Bronchial epithelial cell (primary cell): ENCODE results near the gene PDZD4. TPM values are rescaled to one million over a fixed set of nuclear protein-coding genes. Genes with fewer than 3 reads are reported as not detected.

Experiments used
- DNase-seq: peaks from one replicate; pipeline ENCODE4 v3.0.0-alpha.2; 2010; ENCODE audit warnings: low read depth
- FAIRE-seq: peaks from 2 replicates; lab custom pipeline; 2011; peaks lifted over from hg19 to GRCh38; lab: Jason Lieb, UNC
- H3K27me3 ChIP-seq: 2 replicates; pipeline ENCODE4 v1.5.1; 2011; ENCODE audit warnings: low read length; ENCODE audit not compliant: control insufficient read depth, insufficient read depth
- H3K36me3 ChIP-seq: 2 replicates; pipeline ENCODE4 v1.5.1; 2011; ENCODE audit warnings: low read length; ENCODE audit not compliant: control insufficient read depth, insufficient read depth
- H3K4me3 ChIP-seq: 2 replicates; pipeline ENCODE4 v1.5.1; 2011; ENCODE audit warnings: mild to moderate bottlenecking, low read depth, low read length, control low read depth
- total RNA-seq: library from RNA; depleted of rRNA; stranded (reverse); fragments of >200 nt; gene quantifications from 2 replicates; pipeline ENCODE4 v1.2.1, GENCODE V29; 2014
- TF ChIP-seq, protein P1 (sequence below): IDR thresholded peaks from 2 replicates; pipeline ENCODE4 v1.5.1; 2011; ENCODE audit warnings: mild to moderate bottlenecking, moderate library complexity, low read length, control low read depth, inconsistent platforms; ENCODE audit not compliant: insufficient read depth, severe bottlenecking

Gene PDZD4
- total RNA-seq, 1 donor from 2014 or later: under 0.01 TPM

DNA sequence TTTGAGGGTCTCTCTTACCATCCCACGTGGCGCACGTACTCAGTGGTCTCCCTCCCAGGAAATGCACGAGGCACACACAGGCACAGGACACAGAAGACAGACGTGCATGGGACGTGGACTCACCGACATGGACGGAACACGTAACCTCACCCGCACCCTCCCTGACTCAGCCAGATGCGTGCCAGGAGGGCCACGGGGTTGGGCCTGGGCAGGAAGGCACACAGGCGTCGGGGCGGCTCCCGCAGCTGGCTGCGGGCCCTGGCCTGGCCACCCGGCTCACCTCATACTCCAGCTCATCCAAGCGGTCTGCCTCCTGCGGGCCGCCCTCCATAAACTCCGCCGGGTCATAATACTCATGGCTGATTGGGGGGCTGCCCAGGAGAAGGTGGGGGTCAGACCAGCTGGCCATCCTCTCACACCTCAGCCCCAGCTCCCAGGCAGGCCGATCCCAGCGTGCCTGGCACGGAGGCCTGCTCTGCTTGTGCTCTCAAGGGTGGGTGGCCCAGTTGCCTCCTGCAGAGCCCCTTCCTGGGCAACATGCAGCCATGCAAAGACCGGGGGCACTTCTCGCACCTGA lies 23.3 kb downstream of the PDZD4 start:
- FAIRE-seq (no peak), DNase-seq (peak; percentile 3)
- TF ChIP-seq, protein P1, sequence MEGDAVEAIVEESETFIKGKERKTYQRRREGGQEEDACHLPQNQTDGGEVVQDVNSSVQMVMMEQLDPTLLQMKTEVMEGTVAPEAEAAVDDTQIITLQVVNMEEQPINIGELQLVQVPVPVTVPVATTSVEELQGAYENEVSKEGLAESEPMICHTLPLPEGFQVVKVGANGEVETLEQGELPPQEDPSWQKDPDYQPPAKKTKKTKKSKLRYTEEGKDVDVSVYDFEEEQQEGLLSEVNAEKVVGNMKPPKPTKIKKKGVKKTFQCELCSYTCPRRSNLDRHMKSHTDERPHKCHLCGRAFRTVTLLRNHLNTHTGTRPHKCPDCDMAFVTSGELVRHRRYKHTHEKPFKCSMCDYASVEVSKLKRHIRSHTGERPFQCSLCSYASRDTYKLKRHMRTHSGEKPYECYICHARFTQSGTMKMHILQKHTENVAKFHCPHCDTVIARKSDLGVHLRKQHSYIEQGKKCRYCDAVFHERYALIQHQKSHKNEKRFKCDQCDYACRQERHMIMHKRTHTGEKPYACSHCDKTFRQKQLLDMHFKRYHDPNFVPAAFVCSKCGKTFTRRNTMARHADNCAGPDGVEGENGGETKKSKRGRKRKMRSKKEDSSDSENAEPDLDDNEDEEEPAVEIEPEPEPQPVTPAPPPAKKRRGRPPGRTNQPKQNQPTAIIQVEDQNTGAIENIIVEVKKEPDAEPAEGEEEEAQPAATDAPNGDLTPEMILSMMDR: no peak

DNA sequence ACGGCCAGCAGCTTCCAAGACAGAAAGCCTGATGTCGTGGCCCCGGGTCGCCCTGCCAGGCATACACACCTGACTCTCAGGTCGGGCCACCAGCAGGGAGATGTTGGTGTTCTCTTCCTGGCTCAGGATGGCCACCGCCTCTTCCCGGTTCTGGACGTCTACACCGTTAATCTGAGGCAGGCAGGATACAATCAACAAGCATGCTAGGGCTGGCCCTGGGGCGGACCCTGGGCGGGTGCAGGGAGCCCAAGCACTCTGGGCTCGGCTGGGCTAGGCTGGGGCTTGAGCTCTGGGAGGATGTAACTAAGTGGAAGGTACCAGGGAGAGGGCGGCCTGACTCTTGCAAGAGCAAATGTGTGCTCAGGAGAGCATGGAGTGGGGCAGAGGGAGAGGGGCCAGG lies 24.9 kb downstream of the PDZD4 start:
- TF ChIP-seq, protein P1: no peak
- peaks cover 1% of the 10 kb centered on the region for H3K27me3 ChIP-seq
- no peak overlapping the region for H3K4me3 ChIP-seq
- H3K36me3 ChIP-seq: no peaks in the 10 kb centered on the region
- FAIRE-seq: no peak
- DNase-seq: no peak

More for the DNA sequence above, 23.3 kb downstream of the PDZD4 start:
- Histone ChIP-seq H3K27me3 (peaks cover under 1% of the 10 kb centered on the region), H3K36me3 (no peaks in the 10 kb centered on the region), H3K4me3 (no peak overlapping the region)

DNA sequence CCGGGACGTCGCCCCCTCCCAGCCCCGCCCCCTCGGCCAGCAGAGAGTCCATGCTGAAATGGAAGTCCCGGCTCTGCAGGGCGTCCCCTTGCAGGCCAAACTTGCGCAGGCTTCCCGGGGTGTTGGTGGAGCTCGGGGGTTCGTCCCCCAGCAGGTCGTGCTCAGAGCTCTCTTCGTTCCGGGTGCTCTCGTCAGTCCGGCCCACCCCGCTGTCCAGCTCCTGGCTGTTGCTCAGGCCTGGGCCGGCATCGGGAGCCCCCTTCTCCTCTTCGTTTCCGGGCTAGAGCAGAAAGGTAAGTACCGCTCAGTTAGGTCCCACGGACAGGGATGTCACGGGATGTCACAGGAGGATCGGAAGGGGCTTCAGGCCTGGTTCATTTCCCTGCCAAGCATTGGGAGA lies 25.7 kb downstream of the PDZD4 start:
- peaks cover 1% of the 10 kb centered on the region for H3K27me3 ChIP-seq
- TF ChIP-seq, protein P1: no peak
- H3K4me3 ChIP-seq: no peak overlapping the region
- H3K36me3 ChIP-seq: no peaks in the 10 kb centered on the region
- DNase-seq: no peak
- no peak for FAIRE-seq

DNA sequence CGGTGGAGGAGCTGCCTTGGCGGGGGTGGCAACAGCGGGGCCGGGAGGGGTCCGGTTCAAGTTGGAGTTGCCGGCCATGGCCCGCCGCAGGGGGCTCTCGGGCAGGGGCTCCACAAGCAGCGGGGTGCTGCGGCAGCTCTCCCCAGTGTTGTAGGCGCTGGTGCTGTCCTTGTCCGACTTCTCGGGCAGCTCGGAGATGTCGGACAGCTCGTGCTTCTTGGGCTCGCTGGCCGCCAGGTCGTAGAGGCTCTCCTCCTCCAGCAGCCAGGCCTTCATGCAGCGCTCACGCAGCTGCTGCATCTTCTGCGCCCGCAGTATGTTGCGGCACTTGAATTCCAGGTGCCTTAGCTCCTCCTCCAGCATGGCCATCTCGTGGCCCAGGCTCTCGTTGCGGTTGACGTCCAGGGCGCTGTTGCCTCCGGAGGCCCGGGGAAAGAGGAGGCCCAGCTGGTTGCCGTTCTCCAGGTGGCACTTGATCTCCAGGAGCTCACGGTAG lies 26.2 kb downstream of the PDZD4 start:
- Histone ChIP-seq H3K36me3 (no peaks in the 10 kb centered on the region), H3K4me3 (no peak overlapping the region), H3K27me3 (peaks cover 1% of the 10 kb centered on the region)
- no peak for DNase-seq
- TF ChIP-seq, protein P1: no peak
- FAIRE-seq: no peak

DNA sequence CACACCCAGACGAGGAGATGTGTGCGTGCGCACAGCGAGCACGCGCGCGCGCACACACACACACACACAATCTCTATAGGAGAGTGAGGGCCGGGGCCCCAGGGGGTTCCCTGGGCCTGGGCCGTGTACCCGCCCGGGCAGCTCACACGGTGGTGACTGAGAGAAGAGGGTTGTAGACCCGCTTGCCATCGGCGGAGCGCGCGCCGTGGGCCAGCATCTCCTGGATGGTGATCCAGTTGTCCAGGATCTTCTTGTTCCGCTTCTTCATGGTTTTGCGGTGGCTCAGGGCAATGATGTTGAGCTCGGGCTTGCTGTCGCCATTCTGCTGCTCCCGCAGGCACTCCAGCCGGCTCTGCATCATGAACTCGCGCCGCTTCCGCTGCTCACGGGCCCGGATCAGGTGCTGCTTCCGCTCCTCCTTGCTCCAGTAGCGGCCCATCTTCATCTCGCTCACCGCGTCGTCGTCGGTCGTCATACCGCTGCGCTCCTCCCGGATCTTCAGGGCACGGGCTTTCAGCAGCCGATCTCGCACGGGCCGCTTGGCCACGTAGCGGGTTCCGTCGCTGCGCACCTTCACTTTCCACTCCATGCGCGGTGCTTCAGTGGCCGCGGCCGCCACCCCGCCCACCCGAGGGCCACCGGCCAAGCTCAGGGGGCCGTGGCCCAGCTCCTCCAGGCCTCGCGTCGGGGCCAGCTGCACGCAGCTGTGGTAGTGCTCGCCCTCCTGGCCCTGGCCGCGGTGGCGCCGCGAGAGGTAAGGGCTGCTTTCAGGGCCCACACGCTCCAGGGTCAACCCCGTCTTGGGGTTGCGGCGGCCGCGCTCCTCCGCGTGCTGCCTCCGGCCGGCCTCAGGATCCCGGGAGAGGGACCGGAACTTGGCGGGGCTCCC lies 26.9 kb downstream of the PDZD4 start:
- TF ChIP-seq, protein P1: no peak
- H3K4me3 ChIP-seq: no peak overlapping the region
- H3K36me3 ChIP-seq: no peaks in the 10 kb centered on the region
- no peak for FAIRE-seq
- peaks cover 1% of the 10 kb centered on the region for H3K27me3 ChIP-seq
- no peak for DNase-seq
